Germinal center (tissue), 1 donor: ENCODE results near the gene CSE1L.
"Not testable (repeated sequence)": the region's sequence is repeated elsewhere in the genome, so short reads cannot be mapped to it uniquely, and the experiment has no call there.

ENCODE experiments used
- DNase-seq: peaks from one replicate; pipeline ENCODE4 v3.0.0; 2012; ENCODE audit warnings: mixed read lengths, low spot score

Gene CSE1L

DNA sequence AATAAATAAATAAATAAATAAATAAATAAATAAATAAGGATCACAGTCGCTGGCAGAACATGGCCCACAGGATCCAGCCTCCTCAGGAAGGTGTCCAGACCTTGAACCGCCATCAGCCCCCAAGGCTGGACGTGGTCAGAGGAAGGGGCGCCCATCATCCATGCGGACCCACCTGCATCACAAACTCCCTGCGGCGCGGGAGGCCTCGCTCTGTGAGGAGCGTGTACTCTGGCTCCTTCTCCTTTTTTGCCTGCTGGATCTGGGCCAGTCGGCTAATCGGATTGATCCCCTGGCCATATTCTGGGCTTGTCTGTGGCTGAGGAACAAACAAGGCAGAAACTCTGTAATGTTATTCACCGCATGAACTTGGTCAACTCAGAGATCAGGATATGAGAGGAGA, 76.8 kb downstream of the CSE1L start:
- DNase-seq = no peak

DNA sequence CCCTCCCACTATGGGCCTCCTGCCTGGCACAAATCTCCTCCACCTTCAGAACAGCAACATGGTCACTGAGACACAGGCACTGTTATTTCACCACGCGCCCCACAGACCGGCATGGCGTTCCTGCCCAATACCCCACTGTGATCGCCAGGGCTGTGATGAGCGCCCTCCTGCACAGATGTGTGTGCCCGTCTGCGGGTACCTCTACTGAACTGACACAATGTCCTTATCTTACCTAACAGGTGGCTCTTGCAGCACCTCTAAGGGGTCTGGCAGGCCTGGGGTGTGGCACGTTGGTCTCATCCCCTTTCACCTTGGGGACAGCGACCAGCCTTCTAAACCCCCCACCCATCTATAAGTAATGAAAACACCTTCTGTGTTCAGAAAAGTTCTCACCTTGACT, 77.9 kb downstream of the CSE1L start:
- DNase-seq = no peak

DNA sequence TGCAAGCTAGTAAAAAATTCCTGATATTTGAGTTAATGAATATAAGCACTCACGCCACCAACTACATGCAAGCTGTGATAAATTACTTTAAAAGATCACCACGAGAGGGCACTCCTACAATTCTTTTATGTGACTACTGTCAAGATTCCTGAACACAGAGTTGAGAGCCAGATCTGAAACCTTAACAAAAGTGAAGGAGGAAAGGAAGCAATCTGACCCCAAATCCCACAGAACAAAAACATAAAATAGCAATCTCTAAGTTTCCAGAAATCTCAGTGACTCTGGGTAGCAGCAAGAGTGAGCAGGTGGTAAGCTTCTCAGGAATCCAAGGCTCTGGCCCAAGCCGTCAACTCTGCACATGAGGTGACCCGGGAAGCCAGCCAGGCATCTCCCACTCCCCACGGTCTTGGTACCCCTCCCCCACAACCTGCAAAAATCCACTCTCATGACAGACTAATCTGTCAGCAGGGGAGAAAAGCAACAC, 86.9 kb downstream of the CSE1L start:
- peak; percentile 40 for DNase-seq

DNA sequence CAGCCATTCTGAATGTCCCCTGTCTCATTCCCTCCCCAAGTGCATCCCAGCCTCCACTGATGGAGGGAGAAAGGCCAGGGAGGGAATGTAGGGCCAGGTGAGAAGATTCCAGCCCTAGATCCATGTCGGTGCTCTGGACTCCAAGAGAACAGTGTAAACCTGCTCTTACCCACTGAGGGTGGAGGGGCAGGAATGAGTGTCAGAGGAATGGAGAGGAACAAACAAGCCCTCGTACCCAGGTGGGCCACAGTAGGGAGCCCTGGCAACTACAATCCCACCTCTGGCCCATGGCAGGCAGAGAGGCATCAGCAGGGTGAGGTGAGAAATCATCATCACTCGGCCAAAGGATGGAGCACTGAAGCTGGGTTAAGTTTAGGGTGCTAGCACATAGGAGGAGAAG, 87.5 kb downstream of the CSE1L start:
- DNase-seq = no peak

DNA sequence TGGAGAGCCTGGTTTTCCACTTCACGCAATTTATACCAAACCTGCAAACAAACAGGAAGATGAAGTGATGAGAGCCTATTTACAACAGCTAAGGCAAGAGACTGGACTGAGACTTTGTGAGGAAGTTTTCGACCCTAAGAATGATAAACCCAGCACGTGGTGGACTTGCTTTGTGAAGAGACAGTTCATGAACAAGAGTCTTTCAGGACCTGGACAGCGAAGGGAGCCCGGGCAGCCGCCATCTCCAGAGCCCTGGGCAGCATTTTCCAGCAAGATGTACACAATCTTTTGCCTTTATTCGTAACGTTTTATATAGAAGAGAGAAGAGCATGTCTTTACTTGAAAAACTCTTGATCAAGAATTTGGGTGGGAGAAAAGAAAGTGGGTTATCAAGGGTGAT, 88.7 kb downstream of the CSE1L start:
- not testable (repeated sequence) for DNase-seq

DNA sequence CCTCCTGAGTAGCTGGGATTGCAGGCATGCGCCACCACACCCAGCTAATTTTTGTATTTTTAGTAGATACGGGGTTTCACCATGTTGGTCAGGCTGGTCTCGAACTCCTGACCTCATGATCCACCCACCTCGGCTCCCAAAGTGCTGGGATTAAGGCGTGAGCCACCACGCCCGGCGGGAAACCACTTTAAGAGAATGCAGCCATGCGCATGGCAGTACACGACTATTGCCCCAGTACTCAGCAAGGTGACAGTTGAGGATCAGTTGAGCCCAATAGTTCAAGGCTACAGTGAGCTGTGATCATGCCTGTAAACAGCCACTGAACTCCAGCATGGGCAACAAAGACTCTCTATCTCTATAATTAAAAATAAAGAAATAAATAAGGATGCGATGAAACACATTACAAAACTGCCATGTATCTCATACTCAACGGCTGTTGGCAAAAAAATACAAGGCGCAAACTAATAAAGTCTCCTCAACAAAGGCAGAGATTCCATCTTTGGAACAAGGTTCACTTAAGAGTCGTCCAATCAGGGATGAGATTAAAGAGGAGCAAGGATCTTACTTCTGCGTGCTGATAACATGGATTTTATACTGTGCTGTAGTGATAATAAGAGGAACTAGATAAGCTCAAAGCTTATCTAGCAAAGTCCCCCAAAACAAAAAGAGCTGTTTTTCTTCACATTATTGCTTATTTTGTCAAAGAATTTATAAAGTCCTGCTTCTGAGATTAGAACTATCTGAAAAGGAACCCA, 90.9 kb downstream of the CSE1L start:
- DNase-seq = no peak

DNA sequence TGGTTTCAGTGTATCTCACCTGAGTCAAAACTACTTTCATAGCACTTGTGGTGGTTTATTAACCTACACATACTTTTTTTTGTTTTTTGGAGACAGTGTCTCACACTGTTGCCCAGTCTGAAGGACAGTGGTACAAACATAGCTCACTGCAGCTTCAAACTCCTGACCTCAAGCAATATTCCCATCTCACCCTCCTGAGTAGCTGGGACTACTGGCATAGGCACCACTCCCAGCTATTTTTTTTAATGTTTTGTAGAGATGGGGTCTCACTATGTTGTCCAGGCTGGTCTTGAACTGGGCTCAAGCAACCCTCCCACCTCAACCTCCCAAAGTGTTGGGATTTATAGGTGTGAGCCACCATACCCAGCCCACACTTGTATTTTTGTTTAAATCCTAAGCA, 92.3 kb downstream of the CSE1L start:
- DNase-seq = no peak

DNA sequence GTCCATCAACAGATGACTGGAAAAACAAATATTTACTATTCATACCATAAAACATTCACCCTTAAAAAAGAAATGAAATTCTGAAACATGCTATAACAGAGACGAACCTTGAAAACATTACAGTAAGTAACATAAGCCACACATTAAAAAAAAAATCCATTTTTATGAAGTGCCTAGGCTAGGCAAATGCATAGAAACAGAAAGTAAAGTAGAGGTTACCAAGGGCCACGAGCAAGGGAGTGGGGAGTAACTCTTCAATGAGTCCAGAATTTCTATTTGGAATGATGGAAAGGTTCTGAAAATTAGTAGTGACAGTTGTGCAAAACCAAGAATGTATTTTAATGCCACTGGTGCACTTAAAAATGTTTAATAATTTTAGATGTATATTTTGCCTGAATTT, 94.3 kb downstream of the CSE1L start:
- no peak for DNase-seq

DNA sequence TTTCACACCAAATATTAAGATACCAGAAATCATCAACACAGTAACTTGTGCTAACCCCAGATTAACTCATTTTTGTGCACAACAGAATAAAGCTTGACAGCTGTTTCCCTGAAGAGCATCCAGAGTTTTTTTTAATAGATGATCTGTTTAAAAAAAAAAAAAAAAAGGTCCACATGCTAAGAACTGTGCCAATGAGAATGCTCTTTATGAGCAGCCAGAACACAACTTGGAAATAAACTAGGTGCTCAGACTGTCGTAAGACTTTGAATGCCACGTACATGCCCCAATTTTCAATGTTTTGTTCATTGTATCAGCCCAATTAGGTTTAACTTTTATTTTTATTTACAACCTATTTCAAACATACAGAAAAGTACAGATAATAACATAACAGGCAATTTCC, 94.7 kb downstream of the CSE1L start:
- DNase-seq = no peak
